ENCODE results near the gene SMAD9.

GRCh38 chr13:36915896-36916640 lies 4.0 kb downstream of the SMAD9 start:
- no peak for TF ChIP-seq CTCF (IDR thresholded peaks at IDR 0.05)
- no peak for TF ChIP-seq POLR2A (IDR thresholded peaks at IDR 0.05)

Data from right lobe of liver (tissue), 4 donors.